Gastroesophageal sphincter (tissue), 4 donors: ENCODE results near the gene FOXE3. TPM values are rescaled to one million over a fixed set of nuclear protein-coding genes. Genes with fewer than 3 reads are reported as not detected.

Source experiments
- ATAC-seq: fragments of 150-250 bp; one replicate; pipeline ENCODE4 v1.9.1; 2016; ENCODE audit warnings: mild to moderate bottlenecking, moderate library complexity
- H3K27ac ChIP-seq, 4 donors: fragments of 200-600 bp; sonication (generic) in 3 of 4; 1 replicate in 3 of 4; 2 replicates in 1 of 4; pipeline ENCODE4 v1.5.1; 2016 to 2019
- H3K27me3 ChIP-seq: fragments of 200-600 bp; sonication (generic); one replicate; pipeline ENCODE4 v1.5.1; 2019
- H3K36me3 ChIP-seq, 2 donors: fragments of 200-600 bp; sonication (generic); one replicate each; pipeline ENCODE4 v1.5.1; 2019; ENCODE audit warnings: control low read depth in 1 of 2
- H3K4me1 ChIP-seq, 3 donors: fragments of 200-600 bp; sonication (generic); 1 replicate in 2 of 3; 2 replicates in 1 of 3; pipeline ENCODE4 v1.5.1; 2016 to 2019; ENCODE audit warnings: control low read depth in 2 of 3
- H3K4me3 ChIP-seq, 2 donors: fragments of 200-600 bp; sonication (generic); one replicate each; pipeline ENCODE4 v1.5.1; 2019; ENCODE audit warnings: mild to moderate bottlenecking in 1 of 2, moderate library complexity in 1 of 2
- H3K9me3 ChIP-seq, 3 donors: fragments of 200-600 bp; sonication (generic); one replicate each; pipeline ENCODE4 v1.5.1; 2017 to 2019; ENCODE audit warnings: control low read depth in 2 of 3
- EP300 ChIP-seq: sonication (generic); formaldehyde crosslinking; IDR thresholded peaks from one replicate; pipeline ENCODE4 v1.6.1; 2017; ENCODE audit warnings: antibody characterized with exemption, mild to moderate bottlenecking
- POLR2A ChIP-seq, 2 donors: fragments of 450-650 bp; IDR thresholded peaks; one replicate each; pipeline ENCODE4 v1.6.1; 2017; ENCODE audit warnings: antibody characterized with exemption in 2 of 2, mild to moderate bottlenecking in 2 of 2, moderate library complexity in 1 of 2
- POLR2AphosphoS5 ChIP-seq: sonication (generic); formaldehyde crosslinking; IDR thresholded peaks from one replicate; pipeline ENCODE4 v1.6.1; 2017; ENCODE audit warnings: antibody characterized with exemption
- WGBS, 2 donors: methylation state at CpG; one replicate each; pipeline ENCODE4 v1.1.5; 2018; ENCODE audit warnings: low coverage in 1 of 2; 5-methylcytosine and 5-hydroxymethylcytosine counted together
- total RNA-seq, 4 donors: library from RNA; depleted of rRNA; stranded (reverse); fragments of >200 nt; gene quantifications; one replicate each; pipeline ENCODE4 v1.1.0, GENCODE V29; 2016
- TF ChIP-seq, protein P1 (sequence below), 4 experiments: fragments of 200-600 bp in 2 of 4; fragments of 450-650 bp in 2 of 4; sonication (generic) in 1 of 4; IDR thresholded peaks; one replicate each; pipeline ENCODE4 v1.5.1; 2017 to 2019; ENCODE audit warnings: antibody characterized with exemption in 4 of 4, mild to moderate bottlenecking in 2 of 4, moderate library complexity in 2 of 4

The FOXE3 gene
- total RNA-seq, 4 donors from 2014 or later, result not detected

DNA sequence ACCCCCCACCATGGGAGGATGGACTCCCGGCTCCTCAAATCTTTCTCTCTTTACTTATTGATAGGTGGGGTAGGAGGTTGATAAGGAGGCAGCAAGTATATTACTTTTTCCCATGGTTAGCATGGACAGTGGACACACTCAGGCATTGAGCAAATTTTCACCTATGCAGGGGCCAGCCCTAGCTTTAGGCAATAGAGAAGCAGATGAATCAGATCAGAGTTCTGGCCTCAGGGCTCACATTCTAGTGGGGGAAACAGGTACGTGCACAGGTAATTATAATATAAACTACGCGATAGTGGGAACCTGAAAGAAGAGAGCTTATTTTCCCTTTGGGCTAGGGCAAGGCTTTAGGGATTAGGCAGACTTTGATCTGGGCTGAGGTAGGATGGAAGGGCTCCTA is 13.5 kb upstream of the FOXE3 start:
- Histone ChIP-seq H3K27me3 (peaks cover 65% of the 10 kb centered on the region), H3K36me3 (no peaks in the 10 kb centered on the region), H3K4me3 (no peak overlapping the region), H3K9me3 (no peaks in the 10 kb centered on the region), H3K27ac (no peak overlapping the region), H3K4me1 (no peaks in the 10 kb centered on the region)
- no peak for ATAC-seq
- TF ChIP-seq, protein P1, sequence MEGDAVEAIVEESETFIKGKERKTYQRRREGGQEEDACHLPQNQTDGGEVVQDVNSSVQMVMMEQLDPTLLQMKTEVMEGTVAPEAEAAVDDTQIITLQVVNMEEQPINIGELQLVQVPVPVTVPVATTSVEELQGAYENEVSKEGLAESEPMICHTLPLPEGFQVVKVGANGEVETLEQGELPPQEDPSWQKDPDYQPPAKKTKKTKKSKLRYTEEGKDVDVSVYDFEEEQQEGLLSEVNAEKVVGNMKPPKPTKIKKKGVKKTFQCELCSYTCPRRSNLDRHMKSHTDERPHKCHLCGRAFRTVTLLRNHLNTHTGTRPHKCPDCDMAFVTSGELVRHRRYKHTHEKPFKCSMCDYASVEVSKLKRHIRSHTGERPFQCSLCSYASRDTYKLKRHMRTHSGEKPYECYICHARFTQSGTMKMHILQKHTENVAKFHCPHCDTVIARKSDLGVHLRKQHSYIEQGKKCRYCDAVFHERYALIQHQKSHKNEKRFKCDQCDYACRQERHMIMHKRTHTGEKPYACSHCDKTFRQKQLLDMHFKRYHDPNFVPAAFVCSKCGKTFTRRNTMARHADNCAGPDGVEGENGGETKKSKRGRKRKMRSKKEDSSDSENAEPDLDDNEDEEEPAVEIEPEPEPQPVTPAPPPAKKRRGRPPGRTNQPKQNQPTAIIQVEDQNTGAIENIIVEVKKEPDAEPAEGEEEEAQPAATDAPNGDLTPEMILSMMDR (IDR thresholded peaks at IDR 0.05), result no peak
- TF ChIP-seq EP300, result no peak
- TF ChIP-seq POLR2A (IDR thresholded peaks at IDR 0.05), result no peak
- no peak for TF ChIP-seq POLR2AphosphoS5
- WGBS, 2 donors, result 81 to 94% methylated on average over 3 of the region's 4 CpGs

DNA sequence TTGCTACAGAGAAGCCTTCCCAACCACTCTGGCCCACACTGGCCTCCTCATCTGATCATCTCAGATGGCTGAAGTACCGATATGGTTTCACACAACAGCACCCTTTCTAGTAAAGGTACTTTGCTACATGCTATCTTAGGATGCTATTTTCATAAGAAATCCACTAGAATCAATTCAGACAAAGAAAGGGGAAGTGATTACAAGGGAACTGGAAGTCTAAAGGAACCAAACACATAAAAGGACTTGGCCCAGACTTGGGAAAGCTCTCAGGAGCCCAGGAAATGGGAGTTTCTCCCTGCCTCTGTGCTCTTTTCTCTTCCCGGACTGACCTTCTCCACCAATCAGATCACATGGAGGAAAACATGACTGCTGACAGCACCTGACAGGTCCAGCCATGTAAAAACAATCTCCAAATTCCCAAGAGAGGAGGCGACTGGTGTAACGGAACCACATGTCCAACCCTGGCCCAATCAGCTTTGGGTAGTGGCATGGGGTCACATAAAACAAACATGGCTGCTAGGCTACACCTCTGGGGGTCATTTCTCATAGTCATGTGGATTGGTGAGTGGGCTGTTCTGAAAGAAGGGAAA is 12.7 kb upstream of the FOXE3 start:
- TF ChIP-seq, protein P1 (IDR thresholded peaks at IDR 0.05), result no peak
- TF ChIP-seq POLR2A (IDR thresholded peaks at IDR 0.05) (no peak), POLR2AphosphoS5 (no peak), EP300 (no peak)
- H3K4me3 ChIP-seq, result no peak overlapping the region
- 61 to 79% methylated on average over 2 to 3 of the region's 4 CpGs for whole genome bisulfite sequencing, 2 donors
- H3K27me3 ChIP-seq, result peaks cover 65% of the 10 kb centered on the region
- no peak overlapping the region for H3K27ac ChIP-seq
- H3K36me3 ChIP-seq, result no peaks in the 10 kb centered on the region
- ATAC-seq, result no peak
- no peaks in the 10 kb centered on the region for H3K9me3 ChIP-seq
- no peaks in the 10 kb centered on the region for H3K4me1 ChIP-seq

DNA sequence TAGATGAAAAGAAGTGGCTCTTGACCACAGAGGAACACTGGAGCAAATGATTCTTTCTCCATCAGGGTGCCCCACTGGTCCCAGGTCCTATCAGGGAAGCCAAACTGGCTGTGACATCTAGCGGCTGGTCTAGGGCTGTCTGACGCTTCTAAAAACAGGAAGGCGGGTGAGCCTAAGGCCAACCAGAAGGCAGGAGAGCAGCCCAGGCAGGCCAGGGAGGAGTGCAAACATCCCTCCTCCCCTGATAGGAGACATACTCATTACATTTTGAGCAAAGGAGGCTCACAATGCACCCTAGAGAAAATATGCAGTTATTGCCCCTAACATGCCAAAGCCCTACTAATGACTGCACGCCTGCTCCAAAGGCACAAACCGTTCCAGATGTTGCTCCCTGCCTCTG is 10.4 kb upstream of the FOXE3 start:
- H3K4me3 ChIP-seq, result no peak overlapping the region
- TF ChIP-seq EP300 (no peak), POLR2AphosphoS5 (no peak), POLR2A (IDR thresholded peaks at IDR 0.05) (no peak)
- TF ChIP-seq, protein P1 (IDR thresholded peaks at IDR 0.05), result no peak
- H3K4me1 ChIP-seq, result no peaks in the 10 kb centered on the region
- peaks cover 51% of the 10 kb centered on the region for H3K27me3 ChIP-seq
- 52 to 63% methylated on average over 2 of the region's 5 CpGs for WGBS, 2 donors
- no peaks in the 10 kb centered on the region for H3K9me3 ChIP-seq
- ATAC-seq, result no peak
- no peaks in the 10 kb centered on the region for H3K36me3 ChIP-seq
- H3K27ac ChIP-seq, result no peak overlapping the region

DNA sequence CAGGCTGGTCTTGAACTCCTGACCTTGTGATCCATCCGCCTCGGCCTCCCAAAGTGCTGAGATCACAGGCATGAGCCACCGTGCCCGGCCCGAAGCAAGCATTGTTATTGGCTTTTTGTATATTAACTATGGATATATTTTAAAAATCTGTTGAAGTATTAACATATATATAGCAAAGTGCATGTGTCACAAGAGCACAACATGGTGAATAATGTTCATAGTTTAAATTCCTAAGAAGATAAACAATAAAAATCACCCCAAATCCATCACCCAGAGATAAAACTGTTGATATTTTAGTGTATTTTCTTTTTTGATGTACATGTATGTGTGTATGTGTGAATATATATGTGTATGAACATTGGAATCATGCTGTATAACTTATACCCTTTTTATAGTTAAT is 9.1 kb upstream of the FOXE3 start:
- ATAC-seq, result no peak
- TF ChIP-seq EP300 (no peak), POLR2A (IDR thresholded peaks at IDR 0.05) (no peak), POLR2AphosphoS5 (no peak)

DNA sequence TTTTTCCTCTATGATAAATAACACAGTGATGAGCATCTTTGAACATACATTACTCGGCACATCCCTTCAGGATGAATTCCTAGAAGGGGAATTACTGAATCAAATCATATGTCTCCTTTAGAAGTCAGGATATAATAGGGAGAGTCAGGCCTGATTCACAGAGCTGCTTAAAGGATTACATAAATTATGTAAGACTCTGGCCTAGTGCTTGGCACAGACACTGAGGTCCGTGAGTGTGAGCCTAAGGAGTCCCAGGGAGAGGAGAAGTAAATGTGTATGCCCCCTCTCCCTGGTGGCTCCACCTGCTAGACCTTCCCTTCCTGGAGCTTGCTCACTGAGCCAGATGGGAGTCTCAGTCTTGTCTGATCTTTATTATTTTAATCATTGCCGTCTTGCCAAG is 8.6 kb upstream of the FOXE3 start:
- H3K27ac ChIP-seq, result no peak overlapping the region
- peaks cover 37% of the 10 kb centered on the region for H3K27me3 ChIP-seq
- no peak overlapping the region for H3K4me3 ChIP-seq
- H3K36me3 ChIP-seq, result no peaks in the 10 kb centered on the region
- ATAC-seq, result no peak
- WGBS, 2 donors, result 75 to 93% methylated on average over 2 to 3 of the region's 3 CpGs
- no peaks in the 10 kb centered on the region for H3K9me3 ChIP-seq
- no peaks in the 10 kb centered on the region for H3K4me1 ChIP-seq
- no peak for TF ChIP-seq EP300
- TF ChIP-seq POLR2AphosphoS5, result no peak
- TF ChIP-seq, protein P1 (IDR thresholded peaks at IDR 0.05), result no peak
- TF ChIP-seq POLR2A (IDR thresholded peaks at IDR 0.05), result no peak

More for the DNA sequence above, 9.1 kb upstream of the FOXE3 start:
- H3K9me3 ChIP-seq, result no peaks in the 10 kb centered on the region
- H3K4me1 ChIP-seq, result no peaks in the 10 kb centered on the region
- 83% methylated on average over 2 to 3 of the region's 5 CpGs for WGBS, 2 donors
- H3K27ac ChIP-seq, result no peak overlapping the region
- H3K4me3 ChIP-seq, result no peak overlapping the region
- peaks cover 38% of the 10 kb centered on the region for H3K27me3 ChIP-seq
- no peaks in the 10 kb centered on the region for H3K36me3 ChIP-seq
